HCT116 (cell line): ENCODE measurements around the gene GRIK4. TPM values are rescaled to one million over a fixed set of nuclear protein-coding genes. Genes with fewer than 3 reads are reported as not detected.

Experiments
- ATAC-seq: fragments of 200-7000 bp; cut with Tn5 transposase; 2 replicates; pipeline ENCODE4 v1.9.1; 2020; ENCODE audit warnings: mild to moderate bottlenecking, moderate library complexity
- BruUV-seq: library from RNA; stranded (reverse); fragments of 400-500 nt; replicated peaks from 2 replicates; lab custom pipeline; 2021; lab: Mats Ljungman, UMichigan
- CTCF ChIA-PET: fragments of 300-600 bp; sonication (Branson Sonifier 250); formaldehyde crosslinking; loops from one replicate; lab custom pipeline; 2021; ENCODE audit warnings: antibody characterized with exemption; lab: Charles Lee
- POLR2A ChIA-PET: fragments of 300-600, 350-600 bp; sonication (Branson Sonifier 250); formaldehyde crosslinking; loops from one replicate; lab custom pipeline; 2021; ENCODE audit warnings: antibody characterized with exemption; lab: Charles Lee
- RAD21 ChIA-PET, 2 experiments: fragments of 300-600 bp; sonication (Branson Sonifier 250); formaldehyde crosslinking; loops; one replicate each; lab custom pipeline; 2023; ENCODE audit warnings: low total read pairs in 2 of 2; ENCODE audit not compliant: uncharacterized antibody in 2 of 2, unreplicated experiment in 2 of 2, low non-redundant PET in 1 of 2; lab: Charles Lee
- DNase-seq: peaks from one replicate; pipeline ENCODE4 v3.0.0-alpha.2; 2010; ENCODE audit warnings: low read depth, low spot score
- H2AFZ ChIP-seq: fragments of 200-600 bp; shearing (Covaris generic), sonication (generic); 2 replicates; pipeline ENCODE4 v1.6.1; 2017; ENCODE audit warnings: low read depth, mixed run types, mixed read lengths, antibody characterized with exemption, low read length; ENCODE audit not compliant: poor library complexity, severe bottlenecking
- H3K27ac ChIP-seq: 2 replicates; pipeline ENCODE4 v1.5.1; 2012; ENCODE audit warnings: low read depth, low read length
- H3K27me3 ChIP-seq: fragments of 200-600 bp; sonication (generic); 2 replicates; pipeline ENCODE4 v1.6.1; 2016; ENCODE audit warnings: mixed run types, low read length, mixed read lengths; ENCODE audit not compliant: insufficient read depth
- H3K36me3 ChIP-seq, 2 experiments: fragments of 200-500 bp in 1 of 2; fragments of 200-600 bp in 1 of 2; sonication (Bioruptor generic) in 1 of 2; sonication (generic) in 1 of 2; 2 replicates each; pipeline versions ENCODE4 v1.5.1 to v1.6.1; 2014 to 2016; ENCODE audit warnings: low read length in 2 of 2, inconsistent platforms in 1 of 2, mixed read lengths in 1 of 2, mixed run types in 1 of 2; ENCODE audit not compliant: insufficient read depth in 2 of 2, control insufficient read depth in 1 of 2
- H3K4me1 ChIP-seq, 2 experiments: fragments of 200-600 bp in 1 of 2; sonication (generic) in 1 of 2; 2 replicates each; pipeline versions ENCODE4 v1.5.1 to v1.6.1; 2012 to 2017; ENCODE audit warnings: low read length in 2 of 2, inconsistent platforms in 1 of 2, mild to moderate bottlenecking in 1 of 2, mixed read lengths in 1 of 2, mixed run types in 1 of 2, moderate library complexity in 1 of 2; ENCODE audit not compliant: insufficient read depth in 2 of 2, control insufficient read depth in 1 of 2
- H3K4me2 ChIP-seq: fragments of 200-600 bp; sonication (generic); 2 replicates; pipeline ENCODE4 v1.6.1; 2017; ENCODE audit warnings: mixed run types, low read length, mixed read lengths
- H3K4me3 ChIP-seq, 2 experiments: fragments of 200-600 bp in 1 of 2; sonication (generic) in 1 of 2; replicated peaks in 1 of 2; 2 replicates each; pipeline ENCODE4 v1.5.1; 2011 to 2016; ENCODE audit warnings: low read length in 2 of 2, control low read depth in 1 of 2, low read depth in 1 of 2, mild to moderate bottlenecking in 1 of 2, mixed read lengths in 1 of 2, mixed run types in 1 of 2
- H3K79me2 ChIP-seq: fragments of 200-600 bp; sonication (generic); 2 replicates; pipeline ENCODE4 v1.6.1; 2017; ENCODE audit warnings: mild to moderate bottlenecking, mixed run types, low read length, moderate library complexity, mixed read lengths; ENCODE audit not compliant: insufficient read depth
- H3K9ac ChIP-seq: fragments of 200-600 bp; sonication (generic); 2 replicates; pipeline ENCODE4 v1.6.1; 2016; ENCODE audit warnings: low read length, mixed read lengths
- H3K9me2 ChIP-seq: fragments of 200-600 bp; sonication (generic), shearing (Covaris generic); 2 replicates; pipeline ENCODE4 v1.6.1; 2017; ENCODE audit warnings: mixed run types, mild to moderate bottlenecking, moderate library complexity; ENCODE audit not compliant: insufficient read depth
- H3K9me3 ChIP-seq, 2 experiments: fragments of 200-500 bp in 1 of 2; fragments of 200-600 bp in 1 of 2; sonication (Bioruptor generic) in 1 of 2; sonication (generic) in 1 of 2; 2 replicates each; pipeline ENCODE4 v1.6.1; 2014 to 2017; ENCODE audit warnings: low read length in 2 of 2, mixed read lengths in 2 of 2, inconsistent platforms in 1 of 2, low read depth in 1 of 2, mild to moderate bottlenecking in 1 of 2, mixed run types in 1 of 2, moderate library complexity in 1 of 2; ENCODE audit not compliant: control insufficient read depth in 1 of 2, insufficient read depth in 1 of 2
- H4K20me1 ChIP-seq: fragments of 200-600 bp; sonication (generic), shearing (Covaris generic); 2 replicates; pipeline ENCODE4 v1.6.1; 2017; ENCODE audit warnings: mixed run types, mild to moderate bottlenecking, moderate library complexity; ENCODE audit not compliant: insufficient read depth
- ATF3 ChIP-seq: IDR thresholded peaks from 2 replicates; pipeline ENCODE4 v1.6.1; 2012
- CBX3 ChIP-seq: IDR thresholded peaks from 2 replicates; pipeline ENCODE4 v1.6.1; 2012; ENCODE audit warnings: low read depth
- EZH2 ChIP-seq: fragments of 200-600 bp; sonication (generic); IDR thresholded peaks from 2 replicates; pipeline ENCODE4 v1.6.1; 2017; ENCODE audit warnings: antibody characterized with exemption, mixed run types
- FOSL1 ChIP-seq: IDR thresholded peaks from 2 replicates; pipeline ENCODE4 v1.6.1; 2012; ENCODE audit warnings: low read depth
- JUND ChIP-seq: IDR thresholded peaks from 2 replicates; pipeline ENCODE4 v1.6.1; 2012
- POLR2AphosphoS5 ChIP-seq: IDR thresholded peaks from 2 replicates; pipeline ENCODE4 v1.6.1; 2011; ENCODE audit warnings: mild to moderate bottlenecking, low read depth, low read length, moderate library complexity
- TCF7L2 ChIP-seq: IDR thresholded peaks from 2 replicates; pipeline ENCODE4 v1.7.0; 2011; ENCODE audit warnings: borderline replicate concordance, inconsistent platforms; ENCODE audit not compliant: insufficient read depth, insufficient read length; ENCODE audit errors: extremely low read depth
- intact Hi-C: fragments of 100-400 bp; cut with micrococcal nuclease; formaldehyde crosslinking; loops from 2 replicates; pipeline ENCODE4 v1.10.0; 2022
- total RNA-seq: library from RNA; stranded (reverse); gene quantifications from one replicate; pipeline ENCODE4 v1.2.1, GENCODE V29; 2021; ENCODE audit not compliant: unreplicated experiment
- TF ChIP-seq, protein P1 (sequence below): IDR thresholded peaks from 2 replicates; pipeline ENCODE4 v1.6.1; 2012; ENCODE audit warnings: low read depth
- TF ChIP-seq, protein P2 (sequence below), 3 experiments: fragments of 200-600 bp in 1 of 3; sonication (generic) in 1 of 3; IDR thresholded peaks in 2 of 3; conservative IDR thresholded peaks in 1 of 3; 2 replicates each; pipeline ENCODE4 v1.5.1; 2012 to 2017; ENCODE audit warnings: low read depth in 2 of 3, low read length in 2 of 3, antibody characterized with exemption in 1 of 3, borderline replicate concordance in 1 of 3, control low read depth in 1 of 3, mild to moderate bottlenecking in 1 of 3, mixed read lengths in 1 of 3, mixed run types in 1 of 3, moderate library complexity in 1 of 3; ENCODE audit not compliant: insufficient read depth in 1 of 3
- TF ChIP-seq, protein P3 (sequence below): IDR thresholded peaks from 2 replicates; pipeline ENCODE4 v1.6.1; 2011; ENCODE audit warnings: mild to moderate bottlenecking, low read length, moderate library complexity; ENCODE audit not compliant: insufficient replicate concordance; ENCODE audit errors: extremely low read depth

Gene GRIK4
- total RNA-seq, 1 experiment from 2014 or later: 0.52 TPM

- Histone ChIP-seq H3K4me3 (no peak overlapping the region), H4K20me1 (no peaks in the 10 kb centered on the region), H3K9ac (no peak overlapping the region), H3K79me2 (no peaks in the 10 kb centered on the region), H2AFZ (no peak overlapping the region), H3K36me3 (no peaks in the 10 kb centered on the region), H3K9me2 (no peaks in the 10 kb centered on the region), H3K27me3 (no peaks in the 10 kb centered on the region), H3K27ac (no peak overlapping the region), H3K4me2 (no peak overlapping the region), H3K4me1 (peaks cover 13% of the 10 kb centered on the region in 2 experiments), H3K9me3 (no peaks in the 10 kb centered on the region)
- ChIA-PET RAD21 (no interaction called here), POLR2A (no interaction called here), CTCF (no interaction called here)
- DNase-seq: no peak
- TF ChIP-seq POLR2AphosphoS5: no peak
- no peak for TF ChIP-seq TCF7L2
- TF ChIP-seq ATF3: no peak
- TF ChIP-seq CBX3: no peak
- TF ChIP-seq, protein P1, sequence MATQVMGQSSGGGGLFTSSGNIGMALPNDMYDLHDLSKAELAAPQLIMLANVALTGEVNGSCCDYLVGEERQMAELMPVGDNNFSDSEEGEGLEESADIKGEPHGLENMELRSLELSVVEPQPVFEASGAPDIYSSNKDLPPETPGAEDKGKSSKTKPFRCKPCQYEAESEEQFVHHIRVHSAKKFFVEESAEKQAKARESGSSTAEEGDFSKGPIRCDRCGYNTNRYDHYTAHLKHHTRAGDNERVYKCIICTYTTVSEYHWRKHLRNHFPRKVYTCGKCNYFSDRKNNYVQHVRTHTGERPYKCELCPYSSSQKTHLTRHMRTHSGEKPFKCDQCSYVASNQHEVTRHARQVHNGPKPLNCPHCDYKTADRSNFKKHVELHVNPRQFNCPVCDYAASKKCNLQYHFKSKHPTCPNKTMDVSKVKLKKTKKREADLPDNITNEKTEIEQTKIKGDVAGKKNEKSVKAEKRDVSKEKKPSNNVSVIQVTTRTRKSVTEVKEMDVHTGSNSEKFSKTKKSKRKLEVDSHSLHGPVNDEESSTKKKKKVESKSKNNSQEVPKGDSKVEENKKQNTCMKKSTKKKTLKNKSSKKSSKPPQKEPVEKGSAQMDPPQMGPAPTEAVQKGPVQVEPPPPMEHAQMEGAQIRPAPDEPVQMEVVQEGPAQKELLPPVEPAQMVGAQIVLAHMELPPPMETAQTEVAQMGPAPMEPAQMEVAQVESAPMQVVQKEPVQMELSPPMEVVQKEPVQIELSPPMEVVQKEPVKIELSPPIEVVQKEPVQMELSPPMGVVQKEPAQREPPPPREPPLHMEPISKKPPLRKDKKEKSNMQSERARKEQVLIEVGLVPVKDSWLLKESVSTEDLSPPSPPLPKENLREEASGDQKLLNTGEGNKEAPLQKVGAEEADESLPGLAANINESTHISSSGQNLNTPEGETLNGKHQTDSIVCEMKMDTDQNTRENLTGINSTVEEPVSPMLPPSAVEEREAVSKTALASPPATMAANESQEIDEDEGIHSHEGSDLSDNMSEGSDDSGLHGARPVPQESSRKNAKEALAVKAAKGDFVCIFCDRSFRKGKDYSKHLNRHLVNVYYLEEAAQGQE: no peak
- TF ChIP-seq, protein P2, sequence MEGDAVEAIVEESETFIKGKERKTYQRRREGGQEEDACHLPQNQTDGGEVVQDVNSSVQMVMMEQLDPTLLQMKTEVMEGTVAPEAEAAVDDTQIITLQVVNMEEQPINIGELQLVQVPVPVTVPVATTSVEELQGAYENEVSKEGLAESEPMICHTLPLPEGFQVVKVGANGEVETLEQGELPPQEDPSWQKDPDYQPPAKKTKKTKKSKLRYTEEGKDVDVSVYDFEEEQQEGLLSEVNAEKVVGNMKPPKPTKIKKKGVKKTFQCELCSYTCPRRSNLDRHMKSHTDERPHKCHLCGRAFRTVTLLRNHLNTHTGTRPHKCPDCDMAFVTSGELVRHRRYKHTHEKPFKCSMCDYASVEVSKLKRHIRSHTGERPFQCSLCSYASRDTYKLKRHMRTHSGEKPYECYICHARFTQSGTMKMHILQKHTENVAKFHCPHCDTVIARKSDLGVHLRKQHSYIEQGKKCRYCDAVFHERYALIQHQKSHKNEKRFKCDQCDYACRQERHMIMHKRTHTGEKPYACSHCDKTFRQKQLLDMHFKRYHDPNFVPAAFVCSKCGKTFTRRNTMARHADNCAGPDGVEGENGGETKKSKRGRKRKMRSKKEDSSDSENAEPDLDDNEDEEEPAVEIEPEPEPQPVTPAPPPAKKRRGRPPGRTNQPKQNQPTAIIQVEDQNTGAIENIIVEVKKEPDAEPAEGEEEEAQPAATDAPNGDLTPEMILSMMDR (IDR thresholded peaks at IDR 0.05 in 2 of 3, conservative IDR thresholded peaks at IDR 0.05 in 1 of 3; ENCODE audit: borderline replicate concordance in 1 of 3, insufficient read depth in 1 of 3, low read depth in 2 of 3, low read length in 2 of 3): no peak
- TF ChIP-seq FOSL1: no peak
- TF ChIP-seq JUND: no peak
- no peak for TF ChIP-seq EZH2
- TF ChIP-seq, protein P3, sequence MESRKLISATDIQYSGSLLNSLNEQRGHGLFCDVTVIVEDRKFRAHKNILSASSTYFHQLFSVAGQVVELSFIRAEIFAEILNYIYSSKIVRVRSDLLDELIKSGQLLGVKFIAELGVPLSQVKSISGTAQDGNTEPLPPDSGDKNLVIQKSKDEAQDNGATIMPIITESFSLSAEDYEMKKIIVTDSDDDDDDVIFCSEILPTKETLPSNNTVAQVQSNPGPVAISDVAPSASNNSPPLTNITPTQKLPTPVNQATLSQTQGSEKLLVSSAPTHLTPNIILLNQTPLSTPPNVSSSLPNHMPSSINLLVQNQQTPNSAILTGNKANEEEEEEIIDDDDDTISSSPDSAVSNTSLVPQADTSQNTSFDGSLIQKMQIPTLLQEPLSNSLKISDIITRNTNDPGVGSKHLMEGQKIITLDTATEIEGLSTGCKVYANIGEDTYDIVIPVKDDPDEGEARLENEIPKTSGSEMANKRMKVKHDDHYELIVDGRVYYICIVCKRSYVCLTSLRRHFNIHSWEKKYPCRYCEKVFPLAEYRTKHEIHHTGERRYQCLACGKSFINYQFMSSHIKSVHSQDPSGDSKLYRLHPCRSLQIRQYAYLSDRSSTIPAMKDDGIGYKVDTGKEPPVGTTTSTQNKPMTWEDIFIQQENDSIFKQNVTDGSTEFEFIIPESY: no peak
- no TSS peak for BruUV-seq
- ATAC-seq: no peak
- intact Hi-C loops: no loop called here
Observed at GRCh38 chr11:120810251-120810650, 298.7 kb downstream of the GRIK4 start.
